ENCODE data around the gene SLC34A3. TPM values are rescaled to one million over a fixed set of nuclear protein-coding genes. Genes with fewer than 3 reads are reported as not detected.

The SLC34A3 gene
- total RNA-seq, 1 experiment from 2014 or later: not detected

DNA sequence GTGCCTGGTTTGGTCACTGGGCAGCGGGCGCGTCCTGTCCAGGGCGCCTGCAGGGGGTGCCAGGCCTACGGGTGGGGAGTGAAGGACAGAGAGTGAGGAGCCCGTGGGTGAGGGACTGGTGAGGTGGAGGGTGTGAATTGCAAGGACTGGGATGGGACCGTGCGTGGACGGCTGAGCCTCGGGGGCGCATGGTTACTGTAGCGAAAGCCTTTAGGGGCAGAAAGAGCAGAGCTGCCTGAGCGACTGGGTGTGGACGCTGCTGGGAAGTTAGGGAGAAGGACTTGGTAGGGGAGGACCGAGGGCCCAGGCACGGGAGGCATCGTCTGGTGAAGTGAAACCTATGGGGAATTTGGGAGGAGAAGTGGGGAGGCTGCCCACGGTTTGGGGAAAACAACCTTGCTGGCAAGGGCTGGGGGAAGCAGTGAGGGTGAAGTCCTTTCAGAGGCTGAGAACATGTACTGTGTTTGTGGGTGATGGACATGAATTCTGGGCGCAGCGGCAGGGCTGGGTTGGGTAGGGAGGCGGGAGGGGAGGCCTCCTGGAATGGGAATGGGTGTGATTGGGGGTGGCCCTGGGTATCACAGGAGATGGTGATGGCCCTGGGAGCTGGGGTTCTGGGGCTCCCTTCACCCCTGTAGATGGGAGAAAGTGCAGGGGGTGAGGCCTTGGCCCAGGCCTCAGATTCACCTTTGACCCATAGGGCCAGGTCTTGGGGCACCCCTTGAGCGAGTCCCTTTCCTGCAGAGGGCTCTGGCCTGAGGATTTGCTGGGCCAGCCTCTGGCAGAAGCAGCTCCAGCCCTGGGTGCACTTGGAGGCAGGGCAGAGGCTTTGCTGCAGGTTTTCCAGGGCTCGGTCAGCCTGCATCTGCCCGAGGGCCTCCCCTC, 45.1 kb downstream of the SLC34A3 start:
- DNase-seq (ENCODE audit: low read depth, low spot score): no peak
- in situ Hi-C loops (cut with HindIII; ENCODE audit: low pct_unique_long_range_greater_than_20kb, low sequenced_read_pairs): no loop called here

- in situ Hi-C loops (cut with HindIII; ENCODE audit: low pct_unique_long_range_greater_than_20kb, low sequenced_read_pairs): no loop called here
These were observed 46.0 kb downstream of the SLC34A3 start for GRCh38 chr9:137276473-137277328.

GRCh38 chr9:137277329-137278041, 46.8 kb downstream of the SLC34A3 start, which contains the start of gene TOR4A:
Gene TOR4A (plus strand): TSS chr9:137277726. CDS start chr9:137278690, 964 bp downstream.
- DNase-seq (ENCODE audit: low read depth, low spot score): no peak
- in situ Hi-C loops (cut with HindIII; ENCODE audit: low pct_unique_long_range_greater_than_20kb, low sequenced_read_pairs): no loop called here

More at GRCh38 chr9:137276473-137277328, 46.0 kb downstream of the SLC34A3 start:
- no peak for DNase-seq (ENCODE audit: low read depth, low spot score)

- in situ Hi-C loops (cut with HindIII; ENCODE audit: low pct_unique_long_range_greater_than_20kb, low sequenced_read_pairs): no loop called here
- no peak for DNase-seq (ENCODE audit: low read depth, low spot score)
These were observed 47.5 kb downstream of the SLC34A3 start for GRCh38 chr9:137278061-137278701.

DNA sequence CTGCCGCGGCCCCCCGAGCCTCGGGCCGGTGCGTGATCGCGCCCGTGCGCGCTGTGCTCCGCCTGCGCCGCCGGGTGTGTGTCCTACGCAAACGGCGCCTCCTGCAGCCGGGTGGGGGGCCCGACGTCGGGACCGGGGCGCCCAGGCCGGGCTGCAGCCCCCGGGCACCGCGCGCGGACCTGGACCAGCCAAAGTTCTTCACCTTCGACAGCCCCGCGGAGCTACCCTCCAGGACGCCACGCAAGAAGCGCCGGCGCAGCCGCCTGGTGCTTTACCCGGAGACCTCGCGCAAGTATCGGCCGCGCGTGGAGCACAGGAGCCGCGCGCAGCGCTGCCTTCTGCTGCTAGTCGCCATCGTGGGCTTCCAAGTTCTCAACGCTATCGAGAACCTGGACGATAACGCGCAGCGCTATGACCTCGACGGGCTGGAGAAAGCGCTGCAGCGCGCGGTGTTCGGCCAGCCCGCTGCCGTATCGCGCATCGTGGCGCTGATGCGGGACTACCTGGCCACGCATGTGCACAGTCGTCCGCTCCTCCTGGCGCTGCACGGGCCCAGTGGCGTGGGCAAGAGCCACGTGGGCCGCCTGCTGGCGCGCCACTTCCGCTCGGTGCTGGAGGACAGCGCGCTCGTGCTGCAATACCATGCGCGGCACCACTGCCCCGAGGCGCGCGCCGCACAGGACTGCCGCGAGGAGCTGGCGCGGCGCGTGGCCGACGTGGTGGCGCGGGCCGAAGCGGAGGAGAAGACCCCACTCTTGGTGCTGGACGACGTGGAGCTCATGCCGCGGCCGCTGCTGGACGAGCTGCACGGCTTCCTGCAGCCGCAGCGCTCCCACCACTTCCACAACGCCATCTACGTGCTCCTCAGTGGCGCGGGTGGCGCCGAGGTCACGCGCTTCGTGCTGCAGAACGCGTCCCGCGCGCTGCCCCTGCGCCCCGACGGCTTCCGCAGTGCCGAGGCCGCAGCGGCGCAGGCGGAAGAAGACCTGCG, 48.3 kb downstream of the SLC34A3 start:
- in situ Hi-C loops (cut with HindIII; ENCODE audit: low pct_unique_long_range_greater_than_20kb, low sequenced_read_pairs): no loop called here
- no peak for DNase-seq (ENCODE audit: low read depth, low spot score)

DNA sequence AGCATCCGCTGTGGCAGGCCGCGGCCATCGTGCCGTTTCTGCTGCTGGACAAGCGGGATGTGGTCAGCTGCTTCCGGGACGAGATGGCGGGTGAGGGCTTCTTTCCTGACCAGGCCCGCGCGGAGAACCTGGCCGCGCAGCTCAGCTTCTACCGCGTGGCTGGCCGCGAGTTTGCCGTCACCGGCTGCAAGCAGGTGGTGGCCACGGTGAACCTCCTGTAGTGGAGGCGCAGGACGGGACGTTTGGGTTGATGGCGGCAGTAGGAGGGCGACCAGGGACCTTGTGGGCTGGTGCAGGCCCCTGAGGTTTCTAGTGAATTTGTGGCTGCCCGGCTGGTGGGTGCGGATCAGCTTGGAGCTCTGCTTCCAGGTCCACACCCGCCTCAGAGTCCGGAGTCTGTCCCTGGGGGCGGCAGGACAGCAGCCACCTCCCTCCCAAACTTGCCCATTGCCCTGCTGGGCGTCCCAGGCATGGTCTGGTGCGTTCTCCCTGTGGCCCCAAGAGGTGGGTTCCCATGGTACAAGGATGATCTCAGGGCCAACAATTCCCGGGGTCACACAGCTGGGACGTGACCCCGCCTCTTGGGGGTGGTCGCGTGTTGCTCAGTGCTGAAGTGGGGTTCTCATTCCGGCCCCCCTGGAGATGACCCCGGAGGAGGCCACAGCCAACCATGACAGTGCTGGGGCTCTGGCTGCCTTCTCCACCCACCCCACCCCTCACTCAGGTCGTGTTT, 49.2 kb downstream of the SLC34A3 start:
- in situ Hi-C loops (cut with HindIII; ENCODE audit: low pct_unique_long_range_greater_than_20kb, low sequenced_read_pairs): no loop called here
- DNase-seq (ENCODE audit: low read depth, low spot score): no peak

DNA sequence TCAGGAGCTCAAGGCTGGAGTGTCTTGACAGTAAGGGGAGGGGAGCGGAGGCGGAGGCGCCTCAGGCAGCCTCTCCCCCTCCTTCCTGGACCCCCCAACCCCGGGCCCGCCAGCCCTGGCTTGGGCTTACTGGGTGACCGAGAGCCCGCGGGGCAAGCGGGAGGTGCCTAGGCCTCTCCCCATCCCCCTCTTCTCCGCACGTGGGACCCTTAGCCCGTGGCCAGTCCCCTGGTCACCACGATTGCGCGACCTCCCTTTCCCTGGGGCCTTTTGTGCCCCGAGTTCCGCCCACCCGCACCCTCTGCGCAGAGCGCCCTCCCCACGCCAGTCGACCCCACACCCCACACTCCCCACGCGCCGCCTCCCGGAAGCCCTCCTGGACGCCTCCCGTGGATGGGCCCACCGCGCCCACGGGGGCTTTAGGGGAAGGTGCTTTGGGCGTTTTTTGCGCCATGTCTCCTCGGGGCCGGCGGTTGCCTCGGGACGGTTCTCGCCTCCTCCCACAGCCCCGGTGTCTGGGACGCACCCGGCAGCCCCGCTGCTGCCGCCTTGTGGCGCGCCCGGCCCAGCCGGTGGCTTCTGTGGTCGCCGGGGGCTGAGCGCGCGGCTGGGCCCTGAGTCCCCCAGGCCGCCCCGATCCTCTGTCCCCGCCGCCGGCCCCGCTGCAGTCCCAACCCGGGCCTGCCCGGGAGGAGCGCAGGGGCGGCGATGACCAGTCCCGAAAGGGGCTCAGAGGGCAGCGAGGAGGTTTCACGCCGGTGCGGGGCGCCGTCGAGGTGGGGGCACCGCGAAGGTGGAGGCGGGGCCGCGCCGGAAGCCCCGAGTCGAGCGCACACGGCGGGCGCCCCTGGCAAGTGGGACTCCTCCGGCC, 50.0 kb downstream of the SLC34A3 start:
- no peak for DNase-seq (ENCODE audit: low read depth, low spot score)
- in situ Hi-C loops (cut with HindIII; ENCODE audit: low pct_unique_long_range_greater_than_20kb, low sequenced_read_pairs): no loop called here

GRCh38 chr9:137281345-137282116, 50.8 kb downstream of the SLC34A3 start:
- no peak for DNase-seq (ENCODE audit: low read depth, low spot score)
- in situ Hi-C loops (cut with HindIII; ENCODE audit: low pct_unique_long_range_greater_than_20kb, low sequenced_read_pairs): no loop called here

Other genes starting within 250 kb of the SLC34A3 start
- not detected in 2 replicates for gene LCNL1, start 247.9 kb upstream of the SLC34A3 start, total RNA-seq (2014; rRNA removed; shearing (Covaris generic))
- gene PAXX, start 238.5 kb upstream of the SLC34A3 start, total RNA-seq (2014; rRNA removed; shearing (Covaris generic)): 31.7 and 46.0 TPM in 2 replicates
- not detected in 2 replicates for gene CLIC3, start 234.3 kb upstream of the SLC34A3 start, total RNA-seq (2014; rRNA removed; shearing (Covaris generic))
- 8.6 and 9.5 TPM in 2 replicates for gene ABCA2, start 202.7 kb upstream of the SLC34A3 start, total RNA-seq (2014; rRNA removed; shearing (Covaris generic))
- not detected in 2 replicates for gene FUT7, start 198.8 kb upstream of the SLC34A3 start, total RNA-seq (2014; rRNA removed; shearing (Covaris generic))
- 2.2 and 3.5 TPM in 2 replicates for gene NPDC1, start 184.7 kb upstream of the SLC34A3 start, total RNA-seq (2014; rRNA removed; shearing (Covaris generic))
- not detected in 2 replicates for gene ENTPD2, start 176.8 kb upstream of the SLC34A3 start, total RNA-seq (2014; rRNA removed; shearing (Covaris generic))
- 8.1 and 8.7 TPM in 2 replicates for gene SAPCD2, start 160.3 kb upstream of the SLC34A3 start, total RNA-seq (2014; rRNA removed; shearing (Covaris generic))
- gene UAP1L1, start 153.4 kb upstream of the SLC34A3 start, total RNA-seq (2014; rRNA removed; shearing (Covaris generic)): 22.5 and 23.4 TPM in 2 replicates
- 84.8 and 85.2 TPM in 2 replicates for gene MAN1B1, start 143.9 kb upstream of the SLC34A3 start, total RNA-seq (2014; rRNA removed; shearing (Covaris generic))
- 171 and 178 TPM in 2 replicates for gene DPP7, start 116.2 kb upstream of the SLC34A3 start, total RNA-seq (2014; rRNA removed; shearing (Covaris generic))
- gene GRIN1, start 91.7 kb upstream of the SLC34A3 start, total RNA-seq (2014; rRNA removed; shearing (Covaris generic)): 0.05 TPM in 1 of 2 replicates, not detected in the other
- gene LRRC26, start 60.9 kb upstream of the SLC34A3 start, total RNA-seq (2014; rRNA removed; shearing (Covaris generic)): 0.40 TPM in 1 of 2 replicates, not detected in the other
- gene TMEM210, start 58.8 kb upstream of the SLC34A3 start, total RNA-seq (2014; rRNA removed; shearing (Covaris generic)): not detected in 2 replicates
- gene ANAPC2, start 42.3 kb upstream of the SLC34A3 start, total RNA-seq (2014; rRNA removed; shearing (Covaris generic)): 9.0 and 12.0 TPM in 2 replicates
- gene SSNA1, start 42.2 kb upstream of the SLC34A3 start, total RNA-seq (2014; rRNA removed; shearing (Covaris generic)): 59.2 and 60.9 TPM in 2 replicates
- 8.6 and 9.3 TPM in 2 replicates for gene TPRN, start 30.2 kb upstream of the SLC34A3 start, total RNA-seq (2014; rRNA removed; shearing (Covaris generic))
- gene TMEM203, start 25.3 kb upstream of the SLC34A3 start, total RNA-seq (2014; rRNA removed; shearing (Covaris generic)): 38.3 and 44.1 TPM in 2 replicates
- 5.1 and 6.4 TPM in 2 replicates for gene NDOR1, start 25.2 kb upstream of the SLC34A3 start, total RNA-seq (2014; rRNA removed; shearing (Covaris generic))
- gene RNF208, start 8.7 kb upstream of the SLC34A3 start, total RNA-seq (2014; rRNA removed; shearing (Covaris generic)): not detected in 2 replicates
- gene CYSRT1, start 5.7 kb upstream of the SLC34A3 start, total RNA-seq (2014; rRNA removed; shearing (Covaris generic)): 0.21 and 0.59 TPM in 2 replicates
- gene RNF224, start 3.4 kb upstream of the SLC34A3 start, total RNA-seq (2014; rRNA removed; shearing (Covaris generic)): not detected in 2 replicates
- gene TUBB4B, start 10.4 kb downstream of the SLC34A3 start, total RNA-seq (2014; rRNA removed; shearing (Covaris generic)): 66.1 and 81.2 TPM in 2 replicates
- not detected in 2 replicates for gene STPG3, start 20.4 kb downstream of the SLC34A3 start, total RNA-seq (2014; rRNA removed; shearing (Covaris generic))
- 47.3 and 47.4 TPM in 2 replicates for gene NELFB, start 24.4 kb downstream of the SLC34A3 start, total RNA-seq (2014; rRNA removed; shearing (Covaris generic))
- 0.03 and 0.13 TPM in 2 replicates for gene TOR4A, start 46.8 kb downstream of the SLC34A3 start, total RNA-seq (2014; rRNA removed; shearing (Covaris generic))
- 0.50 and 0.67 TPM in 2 replicates for gene NRARP, start 71.4 kb downstream of the SLC34A3 start, total RNA-seq (2014; rRNA removed; shearing (Covaris generic))
- 1.4 and 1.7 TPM in 2 replicates for gene EXD3, start 192.3 kb downstream of the SLC34A3 start, total RNA-seq (2014; rRNA removed; shearing (Covaris generic))
- gene NOXA1, start 192.5 kb downstream of the SLC34A3 start, total RNA-seq (2014; rRNA removed; shearing (Covaris generic)): 0.55 and 0.75 TPM in 2 replicates
- gene ENTPD8, start 210.5 kb downstream of the SLC34A3 start, total RNA-seq (2014; rRNA removed; shearing (Covaris generic)): not detected in 2 replicates
- 22.4 and 25.5 TPM in 2 replicates for gene NSMF, start 228.4 kb downstream of the SLC34A3 start, total RNA-seq (2014; rRNA removed; shearing (Covaris generic))

Measured in SK-MEL-5 (cell line).